K562 (cell line): ENCODE data around the gene DLGAP1. TPM values are rescaled to one million over a fixed set of nuclear protein-coding genes. Genes with fewer than 3 reads are reported as not detected.

Experiments
- ATAC-seq: fragments of 200-7000 bp; cut with Tn5 transposase; 3 replicates; pipeline ENCODE4 v1.9.1; 2020; ENCODE audit warnings: moderate library complexity
- BruUV-seq: library from RNA; stranded (reverse); fragments of 400-500 nt; replicated peaks from 2 replicates; lab custom pipeline; 2021; lab: Mats Ljungman, UMichigan
- CTCF ChIA-PET: fragments of 300-600 bp; formaldehyde crosslinking; extraction: SDS; loops from one replicate; lab custom pipeline; 2021; ENCODE audit warnings: low intra/inter-chr PET ratio; lab: Yijun Ruan, JAX
- POLR2A ChIA-PET: fragments of 300-600, 350-650 bp; sonication (Branson Sonifier 250); formaldehyde crosslinking; extraction: SDS; loops from one replicate; lab custom pipeline; 2021; ENCODE audit warnings: antibody characterized with exemption, inconsistent platforms; lab: Yijun Ruan, JAX
- DNase-seq, 4 experiments: peaks; one replicate each; pipeline versions ENCODE4 v3.0.0 to v3.0.0-alpha.2; 2011 to 2018; ENCODE audit warnings: low spot score in 3 of 4, mixed read lengths in 3 of 4; ENCODE audit errors: extremely low read depth in 1 of 4
- FAIRE-seq: peaks from 2 replicates; lab custom pipeline; 2011; peaks lifted over from hg19 to GRCh38; lab: Jason Lieb, UNC
- H2AFZ ChIP-seq: 2 replicates; pipeline ENCODE4 v1.6.0; 2011; ENCODE audit warnings: low read depth, low read length, control low read depth, inconsistent platforms
- H3K27ac ChIP-seq: fragments of 200-600 bp; 3 replicates; pipeline ENCODE4 v1.8.0; 2011; ENCODE audit warnings: low read depth, mild to moderate bottlenecking, control low read depth, inconsistent platforms, low read length, moderate library complexity, mixed read lengths; ENCODE audit errors: extremely low read depth
- H3K27me3 ChIP-seq, 2 experiments: fragments of 300-600 bp in 1 of 2; 2 replicates in 1 of 2; 3 replicates in 1 of 2; pipeline versions ENCODE4 v1.6.0 to v1.8.0; 2011; ENCODE audit warnings: inconsistent platforms in 2 of 2, low read length in 2 of 2, mild to moderate bottlenecking in 1 of 2, mixed read lengths in 1 of 2, moderate library complexity in 1 of 2; ENCODE audit not compliant: control insufficient read depth in 2 of 2, insufficient read depth in 2 of 2
- H3K36me3 ChIP-seq: fragments of 300-600 bp; 3 replicates; pipeline ENCODE4 v1.8.0; 2011; ENCODE audit warnings: mild to moderate bottlenecking, low read length, inconsistent platforms; ENCODE audit not compliant: control insufficient read depth, insufficient read depth
- H3K4me1 ChIP-seq, 2 experiments: fragments of 200-600 bp in 1 of 2; replicated peaks in 1 of 2; 2 replicates in 1 of 2; 3 replicates in 1 of 2; pipeline versions ENCODE4 v1.5.1 to v1.8.0; 2011; ENCODE audit warnings: inconsistent platforms in 2 of 2, low read length in 2 of 2, mild to moderate bottlenecking in 1 of 2, mixed read lengths in 1 of 2, moderate library complexity in 1 of 2; ENCODE audit not compliant: control insufficient read depth in 2 of 2, insufficient read depth in 2 of 2
- H3K4me2 ChIP-seq: 2 replicates; pipeline ENCODE4 v1.6.1; 2011; ENCODE audit warnings: low read length, control low read depth, inconsistent platforms, mixed read lengths; ENCODE audit not compliant: insufficient read depth
- H3K4me3 ChIP-seq: fragments of 200-600 bp; sonication (generic), shearing (Covaris generic); 2 replicates; pipeline ENCODE4 v1.5.1; 2016; ENCODE audit warnings: control low read depth, inconsistent platforms
- H3K79me2 ChIP-seq: fragments of 200-600 bp; 3 replicates; pipeline ENCODE4 v1.8.0; 2011; ENCODE audit warnings: low read length, inconsistent platforms; ENCODE audit not compliant: control insufficient read depth, insufficient read depth
- H3K9ac ChIP-seq, 2 experiments: 2 replicates each; pipeline versions ENCODE4 v1.6.0 to v1.6.1; 2011; ENCODE audit warnings: low read depth in 2 of 2, low read length in 2 of 2, control low read depth in 1 of 2, inconsistent platforms in 1 of 2, mild to moderate bottlenecking in 1 of 2, mixed read lengths in 1 of 2; ENCODE audit not compliant: insufficient read depth in 1 of 2
- H3K9me1 ChIP-seq: one replicate; pipeline ENCODE4 v1.6.0; 2011; ENCODE audit warnings: inconsistent platforms, mild to moderate bottlenecking, low read length, moderate library complexity; ENCODE audit not compliant: control insufficient read depth, insufficient read depth
- H3K9me3 ChIP-seq: replicated peaks from 2 replicates; pipeline ENCODE4 v1.5.1; 2011; ENCODE audit warnings: low read depth, low read length, inconsistent platforms; ENCODE audit not compliant: control insufficient read depth, insufficient read depth
- H4K20me1 ChIP-seq: replicated peaks from 2 replicates; pipeline ENCODE4 v1.6.1; 2011; ENCODE audit warnings: low read length, inconsistent platforms, mixed read lengths; ENCODE audit not compliant: control insufficient read depth, insufficient read depth
- DDX20 ChIP-seq: fragments of 450-650 bp; IDR thresholded peaks from 2 replicates; pipeline ENCODE4 v1.6.1; 2016; ENCODE audit warnings: missing genetic modification characterization, low read depth, mild to moderate bottlenecking, missing compliant biosample characterization, moderate library complexity
- ERF ChIP-seq: fragments of 450-650 bp; formaldehyde crosslinking; IDR thresholded peaks from 2 replicates; pipeline ENCODE4 v1.4.0; 2020; ENCODE audit warnings: mild to moderate bottlenecking, mixed read lengths
- ETV6 ChIP-seq, 3 experiments: fragments of 150-350 bp in 1 of 3; sonication (generic) in 1 of 3; formaldehyde crosslinking in 1 of 3; IDR thresholded peaks; 2 replicates each; pipeline versions ENCODE4 v1.6.1 to v1.8.0; 2014 to 2022; ENCODE audit warnings: borderline replicate concordance in 2 of 3, low read depth in 2 of 3, antibody characterized with exemption in 1 of 3, low read length in 1 of 3, mild to moderate bottlenecking in 1 of 3, missing genetic modification reagents in 1 of 3
- HSF4 ChIP-seq: fragments of 250-450 bp; sonication (Bioruptor Pico); IDR thresholded peaks from 2 replicates; pipeline ENCODE4 v2.1.2; 2022; ENCODE audit warnings: mild to moderate bottlenecking, moderate library complexity, borderline replicate concordance
- MYBL2 ChIP-seq, 2 experiments: fragments of 450-650 bp in 1 of 2; sonication (generic) in 1 of 2; formaldehyde crosslinking in 1 of 2; IDR thresholded peaks; 2 replicates each; pipeline versions ENCODE4 v1.6.1 to v1.8.1; 2017 to 2022; ENCODE audit warnings: borderline replicate concordance in 1 of 2, inconsistent platforms in 1 of 2, low read depth in 1 of 2, mild to moderate bottlenecking in 1 of 2, missing genetic modification reagents in 1 of 2, moderate library complexity in 1 of 2
- NFE2L1 ChIP-seq: fragments of 450-650 bp; IDR thresholded peaks from 2 replicates; pipeline ENCODE4 v1.6.1; 2016; ENCODE audit warnings: missing genetic modification characterization, low read depth, mild to moderate bottlenecking, missing compliant biosample characterization, moderate library complexity, borderline replicate concordance
- SMAD2 ChIP-seq: fragments of 150-350 bp; IDR thresholded peaks from 2 replicates; pipeline ENCODE4 v1.6.1; 2014; ENCODE audit warnings: low read depth, mild to moderate bottlenecking, low read length
- SMAD4 ChIP-seq: fragments of 250-450 bp; sonication (Bioruptor Pico); conservative IDR thresholded peaks from 2 replicates; pipeline ENCODE4 v1.8.0; 2021; ENCODE audit warnings: inconsistent platforms, mild to moderate bottlenecking, moderate library complexity
- SMC3 ChIP-seq: conservative IDR thresholded peaks from 2 replicates; pipeline ENCODE4 v1.6.1; 2011; ENCODE audit warnings: low read depth, low read length, improper control_type of control experiment; ENCODE audit not compliant: insufficient read depth
- ZBTB8A ChIP-seq: fragments of 450-650 bp; IDR thresholded peaks from 2 replicates; pipeline ENCODE4 v1.6.1; 2018; ENCODE audit warnings: mild to moderate bottlenecking, moderate library complexity; ENCODE audit not compliant: partially characterized antibody
- ZNF212 ChIP-seq: fragments of 450-650 bp; formaldehyde crosslinking; IDR thresholded peaks from 2 replicates; pipeline ENCODE4 v1.4.0; 2020; ENCODE audit warnings: mild to moderate bottlenecking
- ZNF444 ChIP-seq: fragments of 250-450 bp; sonication (Bioruptor Pico); IDR thresholded peaks from 2 replicates; pipeline ENCODE4 v1.4.0; 2020; ENCODE audit warnings: mild to moderate bottlenecking, moderate library complexity
- ZNF589 ChIP-seq: fragments of 200-800 bp; sonication (Bioruptor generic); IDR thresholded peaks from 2 replicates; pipeline ENCODE4 v1.6.1; 2016; ENCODE audit warnings: low read depth, missing genetic modification characterization, missing compliant biosample characterization
- WGBS: fragments of 100-300 bp; shearing (Covaris generic); methylation state at CpG from one replicate; pipeline ENCODE4 v1.1.6; 2016; ENCODE audit warnings: low coverage, mixed read lengths; ENCODE audit not compliant: insufficient coverage; ENCODE audit errors: missing lambda C conversion rate; 5-methylcytosine and 5-hydroxymethylcytosine counted together
- in situ Hi-C: fragments of 300-500 bp; cut with MboI; formaldehyde crosslinking; loops from 4 replicates; pipeline ENCODE4 v1.15.0; 2018; ENCODE audit warnings: inconsistent platforms, mixed read lengths
- intact Hi-C: fragments of 100-400 bp; cut with micrococcal nuclease; formaldehyde crosslinking; loops from 2 replicates; pipeline ENCODE4 v1.14.2; 2022
- polyA plus RNA-seq, 8 experiments: library from polyadenylated mRNA; depleted of rRNA in 4 of 8; stranded (reverse) in 5 of 8; unstranded in 3 of 8; fragments of >200 nt; fragmentation: Nextera tagmentation in 2 of 8; fragmentation: Illumina TruSeq in 1 of 8; extraction: Ambion mirVana in 2 of 8; extraction: Trizol in 1 of 8; gene quantifications; 2 replicates each; pipeline versions ENCODE4 v1.2.1 to v1.2.3, GENCODE V29; 2011 to 2014; ENCODE audit warnings: inconsistent platforms in 1 of 8, missing spikeins in 1 of 8
- total RNA-seq, 7 experiments: library from RNA; depleted of rRNA in 6 of 7; stranded (reverse); fragments of >200 nt in 6 of 7; fragmentation: Illumina TruSeq in 2 of 7; extraction: Trizol in 2 of 7; gene quantifications; 2 replicates each; pipeline versions ENCODE4 v1.2.1 to v1.2.3, GENCODE V29; 2011 to 2021; ENCODE audit warnings: low replicate concordance in 1 of 7
- TF ChIP-seq, protein P1 (sequence below): sonication (generic); formaldehyde crosslinking; IDR thresholded peaks from 2 replicates; pipeline ENCODE4 v1.8.0; 2022; ENCODE audit warnings: mild to moderate bottlenecking, low read depth, missing genetic modification reagents
- TF ChIP-seq, protein P2 (sequence below): fragments of 450-650 bp; IDR thresholded peaks from 2 replicates; pipeline ENCODE4 v1.6.1; 2016; ENCODE audit warnings: missing biosample characterization, missing genetic modification characterization
- TF ChIP-seq, protein P3 (sequence below): conservative IDR thresholded peaks from 2 replicates; pipeline ENCODE4 v1.6.1; 2011; ENCODE audit warnings: low read depth, mild to moderate bottlenecking, low read length; ENCODE audit not compliant: control insufficient read depth

DLGAP1 gene
- total and polyA plus RNA-seq, 9 of the 15 experiments (the other 6 are each of a cell fraction or from before 2014, with no cell fraction given), result 0.04 to 0.22 (median 0.08) TPM

DNA sequence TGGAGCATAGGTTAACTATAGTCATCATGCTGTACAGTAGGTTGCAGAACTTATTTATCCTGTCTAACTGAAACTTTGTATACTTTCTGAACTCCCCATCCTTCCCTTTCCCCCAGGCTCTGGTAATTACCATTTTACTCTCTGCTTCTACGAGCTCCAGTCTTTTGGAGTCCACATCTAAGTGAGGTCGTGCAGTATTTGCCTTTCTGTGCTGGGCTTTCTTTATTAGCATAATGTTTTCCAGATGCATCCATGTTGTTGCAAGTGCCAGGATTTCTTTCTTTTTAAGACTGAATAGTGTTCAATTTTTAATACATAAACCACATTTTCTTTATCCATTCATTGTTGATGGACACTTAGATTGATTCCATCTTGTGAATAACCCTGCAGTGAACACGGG is 541.0 kb downstream of the DLGAP1 start (continued):
- TF ChIP-seq, protein P1, sequence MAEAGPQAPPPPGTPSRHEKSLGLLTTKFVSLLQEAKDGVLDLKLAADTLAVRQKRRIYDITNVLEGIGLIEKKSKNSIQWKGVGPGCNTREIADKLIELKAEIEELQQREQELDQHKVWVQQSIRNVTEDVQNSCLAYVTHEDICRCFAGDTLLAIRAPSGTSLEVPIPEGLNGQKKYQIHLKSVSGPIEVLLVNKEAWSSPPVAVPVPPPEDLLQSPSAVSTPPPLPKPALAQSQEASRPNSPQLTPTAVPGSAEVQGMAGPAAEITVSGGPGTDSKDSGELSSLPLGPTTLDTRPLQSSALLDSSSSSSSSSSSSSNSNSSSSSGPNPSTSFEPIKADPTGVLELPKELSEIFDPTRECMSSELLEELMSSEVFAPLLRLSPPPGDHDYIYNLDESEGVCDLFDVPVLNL (CRISPR knock-in tag), result no peak
- TF ChIP-seq SMAD2 (no peak), HSF4 (CRISPR knock-in tag) (no peak)

DNA sequence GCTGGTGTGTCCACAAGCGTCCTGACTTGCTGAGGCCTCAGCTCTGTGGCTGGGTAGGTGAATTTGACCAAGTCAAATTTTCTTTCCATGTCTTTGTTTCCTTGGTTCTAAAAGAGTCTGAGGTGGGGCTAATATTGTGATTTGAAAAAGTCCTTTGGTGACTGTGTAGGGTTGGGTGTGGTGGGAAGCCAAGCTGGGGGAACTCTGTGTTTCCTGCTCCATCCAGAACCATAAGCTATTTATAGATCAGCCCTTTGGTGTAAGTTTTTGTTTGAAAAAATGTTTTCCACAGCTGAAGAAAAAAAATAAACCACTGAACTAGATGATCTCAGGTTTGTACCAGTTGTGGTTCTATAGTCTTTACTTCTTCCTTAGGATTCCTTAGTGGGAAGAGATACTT is 542.4 kb downstream of the DLGAP1 start:
- FAIRE-seq (no peak), ATAC-seq (no peak), DNase-seq (no peak)
- TF ChIP-seq MYBL2 (IDR thresholded peaks at IDR 0.05; ENCODE audit: low read depth) (no peak), MYBL2 (CRISPR knock-in tag; IDR thresholded peaks at IDR 0.05; ENCODE audit: borderline replicate concordance) (no peak), SMC3 (no peak), ZNF589 (CRISPR knock-in tag) (no peak), ZNF444 (CRISPR knock-in tag) (no peak), NFE2L1 (tag) (no peak), ETV6 (IDR thresholded peaks at IDR 0.05; ENCODE audit: borderline replicate concordance in 1 of 2, low read depth in 2 of 2, low read length in 1 of 2) (no peak), ETV6 (CRISPR knock-in tag; IDR thresholded peaks at IDR 0.05; ENCODE audit: borderline replicate concordance) (no peak), ZBTB8A (no peak), ERF (no peak), SMAD4 (CRISPR knock-in tag) (no peak), DDX20 (tag) (no peak), ZNF212 (CRISPR knock-in tag) (no peak)
- TF ChIP-seq, protein P2, sequence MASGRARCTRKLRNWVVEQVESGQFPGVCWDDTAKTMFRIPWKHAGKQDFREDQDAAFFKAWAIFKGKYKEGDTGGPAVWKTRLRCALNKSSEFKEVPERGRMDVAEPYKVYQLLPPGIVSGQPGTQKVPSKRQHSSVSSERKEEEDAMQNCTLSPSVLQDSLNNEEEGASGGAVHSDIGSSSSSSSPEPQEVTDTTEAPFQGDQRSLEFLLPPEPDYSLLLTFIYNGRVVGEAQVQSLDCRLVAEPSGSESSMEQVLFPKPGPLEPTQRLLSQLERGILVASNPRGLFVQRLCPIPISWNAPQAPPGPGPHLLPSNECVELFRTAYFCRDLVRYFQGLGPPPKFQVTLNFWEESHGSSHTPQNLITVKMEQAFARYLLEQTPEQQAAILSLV (tag), result no peak
- TF ChIP-seq, protein P3, sequence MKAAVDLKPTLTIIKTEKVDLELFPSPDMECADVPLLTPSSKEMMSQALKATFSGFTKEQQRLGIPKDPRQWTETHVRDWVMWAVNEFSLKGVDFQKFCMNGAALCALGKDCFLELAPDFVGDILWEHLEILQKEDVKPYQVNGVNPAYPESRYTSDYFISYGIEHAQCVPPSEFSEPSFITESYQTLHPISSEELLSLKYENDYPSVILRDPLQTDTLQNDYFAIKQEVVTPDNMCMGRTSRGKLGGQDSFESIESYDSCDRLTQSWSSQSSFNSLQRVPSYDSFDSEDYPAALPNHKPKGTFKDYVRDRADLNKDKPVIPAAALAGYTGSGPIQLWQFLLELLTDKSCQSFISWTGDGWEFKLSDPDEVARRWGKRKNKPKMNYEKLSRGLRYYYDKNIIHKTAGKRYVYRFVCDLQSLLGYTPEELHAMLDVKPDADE, result no peak
- 0% methylated on average over 1 of the region's 1 CpG for WGBS
- Histone ChIP-seq H3K36me3 (no peaks in the 10 kb centered on the region), H3K9ac (no peak overlapping the region), H3K4me2 (no peak overlapping the region), H3K27me3 (no peaks in the 10 kb centered on the region), H3K27ac (no peak overlapping the region), H4K20me1 (no peaks in the 10 kb centered on the region), H3K9me1 (no peaks in the 10 kb centered on the region), H2AFZ (no peak overlapping the region), H3K9me3 (no peaks in the 10 kb centered on the region), H3K4me1 (no peaks in the 10 kb centered on the region; a peak in 1 of 5 replicates), H3K4me3 (no peak overlapping the region), H3K79me2 (no peaks in the 10 kb centered on the region)
- BruUV-seq, result no TSS peak
- CTCF ChIA-PET, result no interaction called here
- in situ Hi-C loops, result no loop called here
- intact Hi-C loops, result no loop called here
- POLR2A ChIA-PET, result interaction anchor here (0.6 kb wide), 1 partner anchor 18 kb away, joined by 3 read pairs; no protein-coding TSS in a partner anchor
